ENCODE measurements around the gene SUMO3.

DNA sequence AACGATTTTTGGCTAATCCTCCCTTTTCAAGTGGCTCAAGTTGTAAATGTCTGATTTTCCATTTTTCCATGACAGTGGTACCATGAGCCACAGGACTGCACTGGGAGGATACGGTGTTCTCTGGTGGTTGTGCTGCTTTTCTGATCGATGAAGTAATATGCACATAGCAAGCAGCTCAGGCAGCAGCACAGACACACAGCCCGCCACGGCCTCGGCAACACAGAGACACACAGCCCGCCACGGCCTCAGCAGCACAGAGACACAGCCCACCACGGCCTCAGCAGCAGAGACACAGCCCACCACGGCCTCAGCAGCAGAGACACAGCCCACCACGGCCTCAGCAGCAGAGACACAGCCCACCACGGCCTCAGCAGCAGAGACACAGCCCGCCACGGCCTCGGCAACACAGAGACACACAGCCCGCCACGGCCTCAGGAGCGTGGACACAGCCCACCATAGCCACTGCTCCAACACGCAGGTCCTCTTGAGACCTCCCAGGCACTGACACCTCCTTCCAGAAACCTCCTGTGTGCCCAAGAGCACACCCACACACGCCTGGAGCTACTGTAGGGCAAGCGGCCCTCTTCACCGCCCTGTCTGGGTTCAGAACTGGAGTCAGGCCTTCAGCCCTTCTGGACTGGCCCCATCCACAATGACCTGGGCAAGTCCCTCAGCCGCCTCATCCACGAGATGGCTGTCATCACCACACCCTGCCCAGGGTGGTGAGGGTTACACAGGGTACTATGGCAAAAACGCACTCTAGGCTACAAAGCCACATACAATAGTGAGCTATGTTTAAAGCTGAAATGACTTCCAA is 45.2 kb upstream of the SUMO3 start:
- TF ChIP-seq CTCF (IDR thresholded peaks at IDR 0.05) = no peak
- TF ChIP-seq POLR2A (IDR thresholded peaks at IDR 0.05) = no peak
